Muscle layer of colon (tissue), 2 donors: Measurements from ENCODE around the gene RGS10.

ENCODE experiments used
- H3K27ac ChIP-seq: one replicate; pipeline ENCODE4 v1.7.0; 2013; ENCODE audit warnings: low read depth, mild to moderate bottlenecking, low read length, moderate library complexity
- H3K27me3 ChIP-seq, 2 donors: one replicate each; pipeline ENCODE4 v1.7.0; 2013; ENCODE audit warnings: low read length in 2 of 2, mild to moderate bottlenecking in 2 of 2; ENCODE audit not compliant: insufficient read depth in 2 of 2, control insufficient read depth in 1 of 2
- H3K36me3 ChIP-seq: one replicate; pipeline ENCODE4 v1.7.0; 2013; ENCODE audit warnings: mild to moderate bottlenecking, low read length; ENCODE audit not compliant: insufficient read depth
- H3K4me1 ChIP-seq: one replicate; pipeline ENCODE4 v1.7.0; 2013; ENCODE audit warnings: mild to moderate bottlenecking, low read length; ENCODE audit not compliant: insufficient read depth
- H3K4me3 ChIP-seq, 2 donors: one replicate each; pipeline ENCODE4 v1.7.0; 2013; ENCODE audit warnings: low read length in 2 of 2, low read depth in 1 of 2, mild to moderate bottlenecking in 1 of 2, moderate library complexity in 1 of 2
- H3K9ac ChIP-seq: one replicate; pipeline ENCODE4 v1.7.0; 2013; ENCODE audit warnings: low read length
- H3K9me3 ChIP-seq: one replicate; pipeline ENCODE4 v1.7.0; 2013; ENCODE audit warnings: mild to moderate bottlenecking, low read length
- donor health status: abdominal sarcoma.
- donor health status: Adenocarcinoma of cecum.

RGS10 gene

DNA sequence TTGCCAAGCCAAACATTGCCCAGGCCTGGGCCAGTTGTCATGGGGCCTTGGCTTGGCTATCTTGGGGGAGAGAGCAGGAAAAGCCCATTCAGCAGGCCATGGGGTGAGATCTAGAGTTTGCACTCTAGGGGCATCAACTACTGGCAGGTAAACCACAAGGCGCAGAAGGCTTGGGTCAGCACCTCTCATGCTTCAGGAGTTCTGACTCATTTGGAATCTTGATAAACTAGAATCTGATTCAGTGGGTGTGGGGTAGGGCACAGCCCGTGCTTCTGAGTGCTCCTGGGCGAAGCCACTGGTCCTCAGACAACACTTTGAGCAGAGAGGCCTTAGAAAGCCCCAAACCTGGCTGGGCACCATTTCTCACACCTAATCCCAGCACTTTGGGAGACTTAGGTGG, 81.1 kb downstream of the RGS10 start:
- Histone ChIP-seq H3K4me3 (no peak overlapping the region), H3K27me3 (no peaks in the 10 kb centered on the region), H3K4me1 (no peaks in the 10 kb centered on the region), H3K9me3 (no peaks in the 10 kb centered on the region), H3K27ac (no peak overlapping the region), H3K9ac (no peak overlapping the region), H3K36me3 (no peaks in the 10 kb centered on the region)

DNA sequence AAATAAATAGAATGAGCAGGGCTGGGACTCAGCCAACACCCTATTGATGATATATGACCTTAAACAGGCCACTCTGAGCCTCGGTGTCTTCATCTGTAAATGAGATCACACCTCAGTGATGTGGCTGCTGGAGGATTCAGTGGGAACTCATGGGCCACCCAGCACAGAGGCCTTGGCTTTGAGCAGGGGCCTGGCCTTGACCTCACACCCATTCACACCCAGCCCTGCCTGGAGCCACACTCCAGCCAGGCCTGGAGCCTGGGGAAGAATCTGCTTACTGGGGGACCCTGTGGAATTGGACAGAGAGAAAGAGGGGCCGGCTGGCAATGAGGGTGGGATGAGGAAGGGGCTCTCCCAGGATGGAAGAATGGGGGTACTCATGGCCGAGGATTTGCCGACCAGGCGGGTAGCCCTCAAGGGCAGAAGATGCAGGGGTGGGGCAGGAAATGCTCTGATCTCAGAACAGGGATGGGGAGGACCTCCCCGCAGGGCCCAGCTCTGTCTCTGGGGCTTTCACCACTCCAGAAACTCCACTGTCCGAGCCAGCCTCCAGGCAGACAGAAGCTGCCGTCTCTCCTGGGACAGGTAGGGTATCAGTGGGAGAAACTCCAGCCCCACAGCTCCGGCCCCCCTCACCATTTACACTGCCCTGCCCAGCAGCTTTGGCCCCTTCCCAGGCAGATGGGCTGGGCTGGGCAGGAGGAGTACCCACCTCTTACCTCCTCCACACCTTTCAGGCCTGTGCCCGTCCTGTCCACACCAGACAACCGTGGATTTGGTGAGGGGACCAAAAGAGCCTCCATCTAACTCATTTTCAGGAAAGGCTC, 81.9 kb downstream of the RGS10 start:
- Histone ChIP-seq H3K9ac (no peak overlapping the region), H3K4me3 (no peak overlapping the region), H3K27me3 (no peaks in the 10 kb centered on the region), H3K36me3 (no peaks in the 10 kb centered on the region), H3K27ac (no peak overlapping the region), H3K4me1 (no peaks in the 10 kb centered on the region), H3K9me3 (no peaks in the 10 kb centered on the region)

DNA sequence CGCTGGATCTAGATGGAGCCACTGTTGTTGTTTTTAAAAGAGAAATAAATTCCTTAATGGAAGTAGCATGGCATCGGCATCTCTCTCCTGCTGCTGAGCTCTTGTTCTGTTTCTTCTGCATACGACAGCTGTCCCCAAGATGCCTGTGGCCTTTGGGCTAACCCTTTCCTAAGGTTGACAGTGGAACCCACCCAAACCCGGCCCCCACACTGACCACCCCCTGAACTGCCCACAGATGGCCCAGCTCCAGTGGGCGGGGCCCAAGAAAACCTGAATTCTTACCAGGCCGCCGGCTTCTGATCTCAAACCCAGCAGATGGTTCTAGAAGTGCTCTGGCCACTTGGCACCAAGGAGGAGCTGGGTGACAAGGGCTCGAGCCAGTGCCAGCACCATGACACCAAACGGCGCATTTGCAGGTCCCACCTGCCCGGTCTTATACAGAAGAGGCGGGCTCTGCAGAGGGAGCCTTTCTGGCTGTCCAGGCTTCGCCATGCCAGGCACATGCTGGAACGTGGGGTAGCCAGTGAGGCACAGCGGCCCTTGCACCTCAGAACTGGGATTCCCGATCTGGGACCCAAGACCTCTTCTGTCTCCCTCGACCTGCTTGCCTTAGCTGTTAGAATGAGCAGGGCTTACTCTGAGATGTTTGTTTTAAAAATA, 82.7 kb downstream of the RGS10 start:
- H3K27ac ChIP-seq: no peak overlapping the region
- no peaks in the 10 kb centered on the region for H3K4me1 ChIP-seq
- no peaks in the 10 kb centered on the region for H3K36me3 ChIP-seq
- H3K27me3 ChIP-seq: no peaks in the 10 kb centered on the region
- no peak overlapping the region for H3K9ac ChIP-seq
- no peaks in the 10 kb centered on the region for H3K9me3 ChIP-seq
- no peak overlapping the region for H3K4me3 ChIP-seq

DNA sequence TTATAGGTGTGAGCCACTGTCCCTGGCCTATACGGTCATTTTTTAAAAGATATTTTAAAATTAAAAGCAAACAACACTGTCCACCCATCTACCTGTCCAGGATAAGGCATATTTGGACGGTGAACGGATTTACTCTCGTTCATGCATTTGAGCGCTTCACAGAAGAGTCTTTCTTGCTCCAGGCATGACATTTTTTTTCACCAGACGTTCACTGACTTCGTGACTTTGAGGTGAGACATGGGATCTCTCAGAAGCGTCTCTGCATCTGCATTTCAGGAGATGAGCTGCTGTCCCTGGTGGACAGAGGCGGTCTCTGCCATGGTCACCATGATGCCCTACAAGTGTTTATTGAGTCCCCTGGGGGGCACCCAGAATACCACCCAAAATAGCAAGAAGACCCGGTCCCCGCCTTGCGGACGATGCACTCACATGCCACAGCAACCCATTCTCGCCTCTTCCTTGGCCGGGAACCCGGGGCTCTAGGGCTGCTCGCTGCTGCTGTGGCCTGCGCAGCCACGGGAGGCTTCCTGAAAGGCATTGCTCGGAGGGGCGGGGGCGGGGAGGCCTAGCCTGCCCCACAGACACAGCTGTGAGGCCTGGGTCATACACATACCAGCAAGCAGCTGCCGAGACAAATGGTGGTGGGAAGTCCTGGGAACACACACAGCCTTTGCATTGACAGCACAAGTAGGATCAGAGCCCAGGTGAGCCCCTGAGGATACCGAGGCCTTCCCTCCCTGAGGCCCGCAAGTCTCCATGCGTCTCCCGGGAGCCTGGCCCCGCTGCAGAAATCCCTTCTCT, 84.4 kb downstream of the RGS10 start:
- H3K36me3 ChIP-seq: peaks cover 6% of the 10 kb centered on the region
- H3K9me3 ChIP-seq: no peaks in the 10 kb centered on the region
- H3K27me3 ChIP-seq: no peaks in the 10 kb centered on the region
- H3K4me1 ChIP-seq: no peaks in the 10 kb centered on the region
- no peak overlapping the region for H3K4me3 ChIP-seq
- no peak overlapping the region for H3K9ac ChIP-seq
- H3K27ac ChIP-seq: no peak overlapping the region

DNA sequence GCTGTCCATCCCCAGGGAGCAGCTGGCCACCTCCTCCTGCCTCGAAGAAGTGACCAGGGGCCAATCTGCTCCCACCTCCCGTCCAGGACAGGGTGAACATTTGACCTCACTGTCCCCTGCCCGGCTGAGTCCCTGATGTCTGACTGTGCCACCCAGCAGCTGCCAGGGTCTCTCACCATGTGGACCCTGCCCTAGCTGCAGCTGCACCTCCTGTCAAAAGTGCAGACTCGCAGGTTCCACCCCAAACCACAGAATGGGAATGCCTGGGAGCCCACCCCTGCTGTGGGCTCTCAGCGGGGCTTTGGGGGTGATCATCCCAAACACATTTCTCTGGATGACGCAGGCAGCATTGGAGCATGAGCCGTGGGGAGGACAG, 86.1 kb downstream of the RGS10 start:
- H3K27ac ChIP-seq: no peak overlapping the region
- H3K9ac ChIP-seq: no peak overlapping the region
- H3K4me1 ChIP-seq: no peaks in the 10 kb centered on the region
- H3K9me3 ChIP-seq: no peaks in the 10 kb centered on the region
- no peak overlapping the region for H3K4me3 ChIP-seq
- no peaks in the 10 kb centered on the region for H3K27me3 ChIP-seq
- peaks cover 7% of the 10 kb centered on the region for H3K36me3 ChIP-seq

DNA sequence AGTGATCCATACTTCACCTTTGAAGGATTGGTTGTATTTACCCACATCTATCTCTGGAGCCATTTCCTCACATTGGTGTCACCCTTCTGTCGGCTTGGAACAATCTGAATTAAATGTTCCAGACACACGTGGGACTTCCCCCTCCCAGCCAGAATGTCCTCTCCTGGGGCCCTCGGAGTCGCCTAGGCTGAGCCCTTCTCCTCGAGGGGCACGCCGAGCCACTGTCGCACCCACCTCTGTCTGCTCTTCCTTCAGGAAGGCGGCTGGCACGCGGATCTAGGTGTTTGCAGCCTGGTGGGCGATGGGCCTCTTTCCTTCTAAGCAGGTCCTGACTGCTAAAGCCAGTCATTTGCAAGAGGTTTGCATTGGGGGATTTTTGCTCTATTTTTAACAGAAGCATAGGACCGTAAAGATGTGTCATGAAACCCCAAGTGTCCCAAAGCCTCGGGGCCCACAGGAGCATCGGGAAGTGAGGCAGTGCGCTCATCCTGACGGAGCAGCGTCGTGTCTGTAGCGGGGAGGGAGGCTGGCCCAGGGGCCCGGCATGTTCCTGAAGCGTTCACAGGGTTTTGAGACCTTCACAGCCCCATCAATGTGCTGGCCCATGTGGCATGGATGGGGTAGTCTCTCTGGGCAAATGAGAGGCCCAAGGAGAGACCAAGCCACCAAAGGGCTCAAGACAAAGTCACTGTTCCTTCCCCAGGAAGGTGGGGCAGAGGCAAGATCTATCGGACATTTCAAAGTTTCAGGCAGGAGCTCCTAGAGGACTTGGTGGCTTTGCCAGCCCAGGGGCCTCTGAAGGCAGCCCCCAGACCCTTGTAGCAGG, 86.7 kb downstream of the RGS10 start:
- no peak overlapping the region for H3K9ac ChIP-seq
- H3K4me3 ChIP-seq: no peak overlapping the region
- H3K4me1 ChIP-seq: no peaks in the 10 kb centered on the region
- H3K27ac ChIP-seq: no peak overlapping the region
- H3K36me3 ChIP-seq: peaks cover 7% of the 10 kb centered on the region
- H3K27me3 ChIP-seq: no peaks in the 10 kb centered on the region
- H3K9me3 ChIP-seq: no peaks in the 10 kb centered on the region

DNA sequence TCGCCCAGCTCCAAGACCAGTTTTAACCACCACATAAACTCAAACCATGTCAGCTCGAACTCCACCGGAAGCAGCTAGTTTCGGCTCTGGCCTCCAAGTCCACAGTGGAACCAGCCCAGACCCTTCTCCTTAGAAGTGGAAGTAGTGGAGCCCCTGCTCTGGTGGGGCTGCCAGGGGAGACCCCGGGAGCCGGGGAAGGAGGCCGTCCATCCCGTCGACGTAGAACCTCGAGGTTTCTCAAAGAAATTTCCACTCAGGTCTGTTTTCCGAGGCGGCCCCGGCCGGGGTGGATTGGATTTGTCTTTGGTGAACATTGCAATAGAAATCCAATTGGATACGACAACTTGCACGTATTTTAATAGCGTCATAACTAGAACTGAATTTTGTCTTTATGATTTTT, 87.5 kb downstream of the RGS10 start:
- H3K27me3 ChIP-seq: no peaks in the 10 kb centered on the region
- peaks cover 7% of the 10 kb centered on the region for H3K36me3 ChIP-seq

DNA sequence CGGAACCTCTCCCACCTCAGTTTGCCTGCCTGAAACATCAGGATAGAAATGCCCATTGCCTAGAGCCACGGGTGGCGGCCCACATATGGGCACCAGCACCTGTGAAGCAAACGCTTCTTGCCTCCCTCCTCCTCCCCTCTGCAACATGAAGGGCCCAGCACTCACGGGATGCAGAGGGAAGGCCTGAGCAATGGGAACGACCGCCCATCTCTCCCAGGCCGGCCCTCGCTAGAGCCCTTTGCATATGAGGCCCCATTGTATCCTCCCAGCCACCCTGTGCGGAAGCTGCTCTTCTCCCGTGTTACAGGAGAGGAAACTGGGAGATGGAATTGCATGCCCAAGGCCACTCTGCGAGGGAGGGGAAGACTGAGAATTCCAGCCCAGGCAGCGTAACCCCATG, 88.2 kb downstream of the RGS10 start:
- H3K27me3 ChIP-seq: no peaks in the 10 kb centered on the region
- H3K4me1 ChIP-seq: peaks cover 5% of the 10 kb centered on the region
- no peak overlapping the region for H3K4me3 ChIP-seq
- H3K9me3 ChIP-seq: no peaks in the 10 kb centered on the region
- no peak overlapping the region for H3K9ac ChIP-seq
- H3K27ac ChIP-seq: no peak overlapping the region
- H3K36me3 ChIP-seq: peaks cover 7% of the 10 kb centered on the region

More for the DNA sequence above, 87.5 kb downstream of the RGS10 start:
- peaks cover 2% of the 10 kb centered on the region for H3K4me1 ChIP-seq
- H3K4me3 ChIP-seq: no peak overlapping the region
- H3K9me3 ChIP-seq: no peaks in the 10 kb centered on the region
- H3K9ac ChIP-seq: no peak overlapping the region
- H3K27ac ChIP-seq: no peak overlapping the region

DNA sequence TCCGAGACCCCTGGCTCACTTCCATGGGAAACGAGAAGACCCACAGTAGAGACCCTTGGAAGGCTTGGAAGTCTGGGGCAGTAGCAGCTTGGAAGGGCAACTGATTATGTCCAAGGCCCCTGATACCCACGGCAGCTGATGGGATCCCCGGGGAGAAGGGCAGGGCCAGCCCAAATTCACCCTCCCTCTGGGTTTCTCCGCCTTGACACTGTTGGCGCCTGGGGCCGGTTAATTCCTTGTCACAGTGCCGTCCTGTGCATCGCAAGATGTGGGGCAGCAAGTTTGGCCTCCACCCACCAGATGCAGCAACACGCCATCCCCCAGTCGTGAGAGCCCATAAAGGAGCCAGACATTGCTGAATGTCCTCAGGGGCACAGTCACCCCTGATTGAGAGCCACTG, 89.2 kb downstream of the RGS10 start:
- Histone ChIP-seq H3K36me3 (peaks cover 12% of the 10 kb centered on the region), H3K27ac (no peak overlapping the region), H3K4me3 (no peak overlapping the region), H3K27me3 (no peaks in the 10 kb centered on the region), H3K9ac (no peak overlapping the region), H3K9me3 (no peaks in the 10 kb centered on the region), H3K4me1 (peaks cover 5% of the 10 kb centered on the region)

DNA sequence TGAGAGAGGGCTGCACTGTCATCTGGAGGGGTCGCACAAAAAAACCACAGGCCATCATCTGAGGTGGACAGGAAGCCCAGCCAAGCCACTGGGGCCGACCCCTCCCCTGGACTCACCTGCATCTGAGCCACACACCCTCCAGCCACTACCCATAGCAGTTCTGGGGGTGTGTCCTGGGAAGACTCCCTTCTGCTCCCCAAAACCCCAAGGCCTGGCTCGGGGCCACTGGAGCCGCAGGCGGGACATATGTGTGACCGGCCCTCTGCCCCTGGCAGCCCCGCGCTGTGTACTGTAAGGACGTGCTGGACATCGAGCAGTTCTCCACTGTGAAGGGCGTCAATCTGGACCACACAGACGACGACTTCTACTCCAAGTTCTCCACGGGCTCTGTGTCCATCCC, 90.1 kb downstream of the RGS10 start:
- Histone ChIP-seq H3K27ac (no peak overlapping the region), H3K27me3 (no peaks in the 10 kb centered on the region), H3K4me1 (peaks cover 5% of the 10 kb centered on the region), H3K9ac (no peak overlapping the region), H3K9me3 (no peaks in the 10 kb centered on the region), H3K4me3 (no peak overlapping the region), H3K36me3 (peaks cover 15% of the 10 kb centered on the region)
